ENCODE data around the gene CEACAM4. TPM values are rescaled to one million over a fixed set of nuclear protein-coding genes. Genes with fewer than 3 reads are reported as not detected.

CEACAM4 gene
- total RNA-seq, 1 experiment from 2014 or later, result not detected

GRCh38 chr19:41610789-41611188, 16.1 kb downstream of the CEACAM4 start:
- H3K27ac ChIP-seq (ENCODE audit: low read depth, low read length, poor library complexity, severe bottlenecking), result no peak overlapping the region
- CTCF ChIA-PET, result no interaction called here
- no peaks in the 10 kb centered on the region for H3K27me3 ChIP-seq (replicated peaks; ENCODE audit: insufficient read depth, low read depth, low read length, poor library complexity)
- H3K9me3 ChIP-seq (ENCODE audit: low read depth, low read length, poor library complexity, severe bottlenecking), result no peaks in the 10 kb centered on the region
- no peak for DNase-seq (ENCODE audit: low spot score)
- H3K4me1 ChIP-seq (ENCODE audit: insufficient read depth, low read length, poor library complexity, severe bottlenecking), result no peaks in the 10 kb centered on the region
- POLR2A ChIA-PET (ENCODE audit: low non-redundant PET), result no interaction called here
- BruUV-seq (replicated peaks), result no TSS peak
- intact Hi-C loops (cut with micrococcal nuclease; ENCODE audit: unreplicated experiment), result no loop called here
- TF ChIP-seq EZH2 (IDR thresholded peaks at IDR 0.05; ENCODE audit: borderline replicate concordance, low read depth, low read length, poor library complexity, severe bottlenecking) (no peak), CTCF (conservative IDR thresholded peaks at IDR 0.05; ENCODE audit: low read depth, low read length) (no peak)
- H3K4me3 ChIP-seq (ENCODE audit: low read depth, low read length, poor library complexity, severe bottlenecking), result no peak overlapping the region
- H3K36me3 ChIP-seq (ENCODE audit: insufficient read depth, low read length, poor library complexity, severe bottlenecking), result no peaks in the 10 kb centered on the region

- ChIA-PET CTCF (no interaction called here), POLR2A (ENCODE audit: low non-redundant PET) (no interaction called here)
- Histone ChIP-seq H3K4me3 (ENCODE audit: low read depth, low read length, poor library complexity, severe bottlenecking) (no peak overlapping the region), H3K27me3 (replicated peaks; ENCODE audit: insufficient read depth, low read depth, low read length, poor library complexity) (no peaks in the 10 kb centered on the region), H3K27ac (ENCODE audit: low read depth, low read length, poor library complexity, severe bottlenecking) (no peak overlapping the region), H3K36me3 (ENCODE audit: insufficient read depth, low read length, poor library complexity, severe bottlenecking) (no peaks in the 10 kb centered on the region), H3K4me1 (ENCODE audit: insufficient read depth, low read length, poor library complexity, severe bottlenecking) (no peaks in the 10 kb centered on the region), H3K9me3 (ENCODE audit: low read depth, low read length, poor library complexity, severe bottlenecking) (no peaks in the 10 kb centered on the region)
- TF ChIP-seq EZH2 (IDR thresholded peaks at IDR 0.05; ENCODE audit: borderline replicate concordance, low read depth, low read length, poor library complexity, severe bottlenecking) (no peak), CTCF (conservative IDR thresholded peaks at IDR 0.05; ENCODE audit: low read depth, low read length) (no peak)
- BruUV-seq (replicated peaks), result no TSS peak
- intact Hi-C loops (cut with micrococcal nuclease; ENCODE audit: unreplicated experiment), result no loop called here
- DNase-seq (ENCODE audit: low spot score), result no peak
Observed at GRCh38 chr19:41607668-41608067, 19.2 kb downstream of the CEACAM4 start.

GRCh38 chr19:41606215-41606837, 20.5 kb downstream of the CEACAM4 start:
- BruUV-seq (replicated peaks), result no TSS peak
- ChIA-PET POLR2A (ENCODE audit: low non-redundant PET) (no interaction called here), CTCF (no interaction called here)
- TF ChIP-seq EZH2 (IDR thresholded peaks at IDR 0.05; ENCODE audit: borderline replicate concordance, low read depth, low read length, poor library complexity, severe bottlenecking) (no peak), CTCF (conservative IDR thresholded peaks at IDR 0.05; ENCODE audit: low read depth, low read length) (no peak)
- Histone ChIP-seq H3K4me1 (ENCODE audit: insufficient read depth, low read length, poor library complexity, severe bottlenecking) (no peaks in the 10 kb centered on the region), H3K27me3 (replicated peaks; ENCODE audit: insufficient read depth, low read depth, low read length, poor library complexity) (no peaks in the 10 kb centered on the region), H3K27ac (ENCODE audit: low read depth, low read length, poor library complexity, severe bottlenecking) (no peak overlapping the region), H3K9me3 (ENCODE audit: low read depth, low read length, poor library complexity, severe bottlenecking) (no peaks in the 10 kb centered on the region), H3K36me3 (ENCODE audit: insufficient read depth, low read length, poor library complexity, severe bottlenecking) (no peaks in the 10 kb centered on the region), H3K4me3 (ENCODE audit: low read depth, low read length, poor library complexity, severe bottlenecking) (no peak overlapping the region)
- intact Hi-C loops (cut with micrococcal nuclease; ENCODE audit: unreplicated experiment), result no loop called here
- no peak for DNase-seq (ENCODE audit: low spot score)
